ENCODE results near the gene DNMBP. TPM values are rescaled to one million over a fixed set of nuclear protein-coding genes. Genes with fewer than 3 reads are reported as not detected.

Gene DNMBP
- total and polyA plus RNA-seq, 2 experiments from 2014 or later: 13.4 to 31.2 TPM

DNA sequence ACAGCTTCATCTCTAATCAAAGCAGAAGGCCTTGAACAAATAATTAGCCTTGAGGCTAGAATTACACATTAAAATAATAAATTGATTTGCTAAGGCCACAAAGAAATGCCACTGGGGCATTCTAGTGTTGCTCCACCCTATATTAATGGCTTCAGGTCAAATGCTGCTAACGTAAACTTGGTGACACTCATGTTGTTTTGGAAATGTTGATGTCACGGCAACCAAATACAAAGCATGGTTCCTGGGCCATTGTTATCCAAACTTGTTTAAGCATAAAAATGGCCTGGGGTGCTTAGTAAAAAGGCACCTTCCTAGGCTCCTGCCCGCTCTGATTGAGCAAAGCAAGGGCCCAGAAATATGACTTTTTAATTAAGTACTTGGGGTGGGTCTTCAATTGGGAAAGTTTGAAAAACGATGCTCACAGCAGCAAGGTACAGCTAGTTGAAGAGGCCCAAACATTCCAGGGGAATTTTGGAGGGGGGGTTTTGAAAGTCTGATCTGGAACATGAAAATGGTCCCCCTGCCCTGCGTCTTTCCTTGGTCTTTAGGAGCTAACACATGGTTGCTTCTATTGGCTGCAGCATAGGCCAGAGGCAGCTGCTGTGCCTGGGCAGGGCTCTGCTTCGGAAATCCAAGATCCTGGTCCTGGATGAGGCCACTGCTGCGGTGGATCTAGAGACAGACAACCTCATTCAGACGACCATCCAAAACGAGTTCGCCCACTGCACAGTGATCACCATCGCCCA is 159.6 kb downstream of the DNMBP start:
- peak overlapping the region; percentile 79 for H3K27ac Mint-ChIP-seq
- Histone ChIP-seq H3K4me3 (0 out of 2 replicates have a peak overlapping the region, but pooled peaks have one; percentile 1), H4K20me1 (replicated peaks; ENCODE audit: insufficient read depth) (no peaks in the 10 kb centered on the region), H3K9me2 (ENCODE audit: insufficient read depth) (no peaks in the 10 kb centered on the region), H3K4me2 (peak overlapping the region; percentile 66), H3K27ac (ENCODE audit: low read depth) (peak overlapping the region; percentile 74), H3K79me2 (replicated peaks; ENCODE audit: insufficient read depth) (no peaks in the 10 kb centered on the region), H3F3A (replicated peaks; ENCODE audit: low read depth) (peaks cover 4% of the 10 kb centered on the region; the same call in 1 of the 2 replicates), H2AFZ (peak overlapping the region; percentile 12; the same call in 1 of the 2 replicates), H3K27me3 (ENCODE audit: insufficient read depth) (no peaks in the 10 kb centered on the region), H3K4me1 (ENCODE audit: insufficient read depth) (peaks cover 50% of the 10 kb centered on the region), H3K36me3 (ENCODE audit: insufficient read depth) (no peaks in the 10 kb centered on the region)
- H3K27me3 Mint-ChIP-seq (ENCODE audit: insufficient read depth, low read depth, poor library complexity): peaks cover 8% of the 10 kb centered on the region
- DNase-seq (ENCODE audit: low spot score): peak; percentile 93
- H3K9me3 Mint-ChIP-seq: no peaks in the 10 kb centered on the region
- TF ChIP-seq JUNB (IDR thresholded peaks at IDR 0.05; ENCODE audit: unreplicated experiment) (no peak), EZH2 (IDR thresholded peaks at IDR 0.05; ENCODE audit: low read depth, unreplicated experiment) (no peak), ZNF331 (CRISPR knock-in tag; IDR thresholded peaks at IDR 0.05; ENCODE audit: low read depth) (no peak), POLR2AphosphoS5 (IDR thresholded peaks at IDR 0.05; ENCODE audit: low read depth) (no peak), CREB1 (CRISPR knock-in tag; IDR thresholded peaks at IDR 0.05; ENCODE audit: low read depth) (no peak), ZNF114 (CRISPR knock-in tag; IDR thresholded peaks at IDR 0.05) (no peak), NANOG (IDR thresholded peaks at IDR 0.05; ENCODE audit: borderline replicate concordance) (no peak; the same call in 1 of the 2 replicates), EZH2phosphoT487 (IDR thresholded peaks at IDR 0.05; ENCODE audit: unreplicated experiment) (no peak)
- TF ChIP-seq, protein P1, sequence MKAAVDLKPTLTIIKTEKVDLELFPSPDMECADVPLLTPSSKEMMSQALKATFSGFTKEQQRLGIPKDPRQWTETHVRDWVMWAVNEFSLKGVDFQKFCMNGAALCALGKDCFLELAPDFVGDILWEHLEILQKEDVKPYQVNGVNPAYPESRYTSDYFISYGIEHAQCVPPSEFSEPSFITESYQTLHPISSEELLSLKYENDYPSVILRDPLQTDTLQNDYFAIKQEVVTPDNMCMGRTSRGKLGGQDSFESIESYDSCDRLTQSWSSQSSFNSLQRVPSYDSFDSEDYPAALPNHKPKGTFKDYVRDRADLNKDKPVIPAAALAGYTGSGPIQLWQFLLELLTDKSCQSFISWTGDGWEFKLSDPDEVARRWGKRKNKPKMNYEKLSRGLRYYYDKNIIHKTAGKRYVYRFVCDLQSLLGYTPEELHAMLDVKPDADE (IDR thresholded peaks at IDR 0.05): no peak
- TF ChIP-seq, protein P2, sequence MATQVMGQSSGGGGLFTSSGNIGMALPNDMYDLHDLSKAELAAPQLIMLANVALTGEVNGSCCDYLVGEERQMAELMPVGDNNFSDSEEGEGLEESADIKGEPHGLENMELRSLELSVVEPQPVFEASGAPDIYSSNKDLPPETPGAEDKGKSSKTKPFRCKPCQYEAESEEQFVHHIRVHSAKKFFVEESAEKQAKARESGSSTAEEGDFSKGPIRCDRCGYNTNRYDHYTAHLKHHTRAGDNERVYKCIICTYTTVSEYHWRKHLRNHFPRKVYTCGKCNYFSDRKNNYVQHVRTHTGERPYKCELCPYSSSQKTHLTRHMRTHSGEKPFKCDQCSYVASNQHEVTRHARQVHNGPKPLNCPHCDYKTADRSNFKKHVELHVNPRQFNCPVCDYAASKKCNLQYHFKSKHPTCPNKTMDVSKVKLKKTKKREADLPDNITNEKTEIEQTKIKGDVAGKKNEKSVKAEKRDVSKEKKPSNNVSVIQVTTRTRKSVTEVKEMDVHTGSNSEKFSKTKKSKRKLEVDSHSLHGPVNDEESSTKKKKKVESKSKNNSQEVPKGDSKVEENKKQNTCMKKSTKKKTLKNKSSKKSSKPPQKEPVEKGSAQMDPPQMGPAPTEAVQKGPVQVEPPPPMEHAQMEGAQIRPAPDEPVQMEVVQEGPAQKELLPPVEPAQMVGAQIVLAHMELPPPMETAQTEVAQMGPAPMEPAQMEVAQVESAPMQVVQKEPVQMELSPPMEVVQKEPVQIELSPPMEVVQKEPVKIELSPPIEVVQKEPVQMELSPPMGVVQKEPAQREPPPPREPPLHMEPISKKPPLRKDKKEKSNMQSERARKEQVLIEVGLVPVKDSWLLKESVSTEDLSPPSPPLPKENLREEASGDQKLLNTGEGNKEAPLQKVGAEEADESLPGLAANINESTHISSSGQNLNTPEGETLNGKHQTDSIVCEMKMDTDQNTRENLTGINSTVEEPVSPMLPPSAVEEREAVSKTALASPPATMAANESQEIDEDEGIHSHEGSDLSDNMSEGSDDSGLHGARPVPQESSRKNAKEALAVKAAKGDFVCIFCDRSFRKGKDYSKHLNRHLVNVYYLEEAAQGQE (IDR thresholded peaks at IDR 0.05; ENCODE audit: unreplicated experiment): no peak
- TF ChIP-seq, protein P3, sequence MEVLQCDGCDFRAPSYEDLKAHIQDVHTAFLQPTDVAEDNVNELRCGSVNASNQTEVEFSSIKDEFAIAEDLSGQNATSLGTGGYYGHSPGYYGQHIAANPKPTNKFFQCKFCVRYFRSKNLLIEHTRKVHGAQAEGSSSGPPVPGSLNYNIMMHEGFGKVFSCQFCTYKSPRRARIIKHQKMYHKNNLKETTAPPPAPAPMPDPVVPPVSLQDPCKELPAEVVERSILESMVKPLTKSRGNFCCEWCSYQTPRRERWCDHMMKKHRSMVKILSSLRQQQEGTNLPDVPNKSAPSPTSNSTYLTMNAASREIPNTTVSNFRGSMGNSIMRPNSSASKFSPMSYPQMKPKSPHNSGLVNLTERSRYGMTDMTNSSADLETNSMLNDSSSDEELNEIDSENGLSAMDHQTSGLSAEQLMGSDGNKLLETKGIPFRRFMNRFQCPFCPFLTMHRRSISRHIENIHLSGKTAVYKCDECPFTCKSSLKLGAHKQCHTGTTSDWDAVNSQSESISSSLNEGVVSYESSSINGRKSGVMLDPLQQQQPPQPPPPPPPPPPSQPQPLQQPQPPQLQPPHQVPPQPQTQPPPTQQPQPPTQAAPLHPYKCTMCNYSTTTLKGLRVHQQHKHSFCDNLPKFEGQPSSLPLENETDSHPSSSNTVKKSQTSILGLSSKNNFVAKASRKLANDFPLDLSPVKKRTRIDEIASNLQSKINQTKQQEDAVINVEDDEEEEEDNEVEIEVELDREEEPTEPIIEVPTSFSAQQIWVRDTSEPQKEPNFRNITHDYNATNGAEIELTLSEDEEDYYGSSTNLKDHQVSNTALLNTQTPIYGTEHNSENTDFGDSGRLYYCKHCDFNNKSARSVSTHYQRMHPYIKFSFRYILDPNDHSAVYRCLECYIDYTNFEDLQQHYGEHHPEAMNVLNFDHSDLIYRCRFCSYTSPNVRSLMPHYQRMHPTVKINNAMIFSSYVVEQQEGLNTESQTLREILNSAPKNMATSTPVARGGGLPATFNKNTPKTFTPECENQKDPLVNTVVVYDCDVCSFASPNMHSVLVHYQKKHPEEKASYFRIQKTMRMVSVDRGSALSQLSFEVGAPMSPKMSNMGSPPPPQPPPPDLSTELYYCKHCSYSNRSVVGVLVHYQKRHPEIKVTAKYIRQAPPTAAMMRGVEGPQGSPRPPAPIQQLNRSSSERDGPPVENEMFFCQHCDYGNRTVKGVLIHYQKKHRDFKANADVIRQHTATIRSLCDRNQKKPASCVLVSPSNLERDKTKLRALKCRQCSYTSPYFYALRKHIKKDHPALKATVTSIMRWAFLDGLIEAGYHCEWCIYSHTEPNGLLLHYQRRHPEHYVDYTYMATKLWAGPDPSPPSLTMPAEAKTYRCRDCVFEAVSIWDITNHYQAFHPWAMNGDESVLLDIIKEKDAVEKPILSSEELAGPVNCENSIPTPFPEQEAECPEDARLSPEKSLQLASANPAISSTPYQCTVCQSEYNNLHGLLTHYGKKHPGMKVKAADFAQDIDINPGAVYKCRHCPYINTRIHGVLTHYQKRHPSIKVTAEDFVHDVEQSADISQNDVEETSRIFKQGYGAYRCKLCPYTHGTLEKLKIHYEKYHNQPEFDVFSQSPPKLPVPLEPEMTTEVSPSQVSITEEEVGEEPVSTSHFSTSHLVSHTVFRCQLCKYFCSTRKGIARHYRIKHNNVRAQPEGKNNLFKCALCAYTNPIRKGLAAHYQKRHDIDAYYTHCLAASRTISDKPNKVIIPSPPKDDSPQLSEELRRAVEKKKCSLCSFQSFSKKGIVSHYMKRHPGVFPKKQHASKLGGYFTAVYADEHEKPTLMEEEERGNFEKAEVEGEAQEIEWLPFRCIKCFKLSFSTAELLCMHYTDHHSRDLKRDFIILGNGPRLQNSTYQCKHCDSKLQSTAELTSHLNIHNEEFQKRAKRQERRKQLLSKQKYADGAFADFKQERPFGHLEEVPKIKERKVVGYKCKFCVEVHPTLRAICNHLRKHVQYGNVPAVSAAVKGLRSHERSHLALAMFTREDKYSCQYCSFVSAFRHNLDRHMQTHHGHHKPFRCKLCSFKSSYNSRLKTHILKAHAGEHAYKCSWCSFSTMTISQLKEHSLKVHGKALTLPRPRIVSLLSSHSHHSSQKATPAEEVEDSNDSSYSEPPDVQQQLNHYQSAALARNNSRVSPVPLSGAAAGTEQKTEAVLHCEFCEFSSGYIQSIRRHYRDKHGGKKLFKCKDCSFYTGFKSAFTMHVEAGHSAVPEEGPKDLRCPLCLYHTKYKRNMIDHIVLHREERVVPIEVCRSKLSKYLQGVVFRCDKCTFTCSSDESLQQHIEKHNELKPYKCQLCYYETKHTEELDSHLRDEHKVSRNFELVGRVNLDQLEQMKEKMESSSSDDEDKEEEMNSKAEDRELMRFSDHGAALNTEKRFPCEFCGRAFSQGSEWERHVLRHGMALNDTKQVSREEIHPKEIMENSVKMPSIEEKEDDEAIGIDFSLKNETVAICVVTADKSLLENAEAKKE (CRISPR knock-in tag; IDR thresholded peaks at IDR 0.05): no peak
- TF ChIP-seq, protein P4, sequence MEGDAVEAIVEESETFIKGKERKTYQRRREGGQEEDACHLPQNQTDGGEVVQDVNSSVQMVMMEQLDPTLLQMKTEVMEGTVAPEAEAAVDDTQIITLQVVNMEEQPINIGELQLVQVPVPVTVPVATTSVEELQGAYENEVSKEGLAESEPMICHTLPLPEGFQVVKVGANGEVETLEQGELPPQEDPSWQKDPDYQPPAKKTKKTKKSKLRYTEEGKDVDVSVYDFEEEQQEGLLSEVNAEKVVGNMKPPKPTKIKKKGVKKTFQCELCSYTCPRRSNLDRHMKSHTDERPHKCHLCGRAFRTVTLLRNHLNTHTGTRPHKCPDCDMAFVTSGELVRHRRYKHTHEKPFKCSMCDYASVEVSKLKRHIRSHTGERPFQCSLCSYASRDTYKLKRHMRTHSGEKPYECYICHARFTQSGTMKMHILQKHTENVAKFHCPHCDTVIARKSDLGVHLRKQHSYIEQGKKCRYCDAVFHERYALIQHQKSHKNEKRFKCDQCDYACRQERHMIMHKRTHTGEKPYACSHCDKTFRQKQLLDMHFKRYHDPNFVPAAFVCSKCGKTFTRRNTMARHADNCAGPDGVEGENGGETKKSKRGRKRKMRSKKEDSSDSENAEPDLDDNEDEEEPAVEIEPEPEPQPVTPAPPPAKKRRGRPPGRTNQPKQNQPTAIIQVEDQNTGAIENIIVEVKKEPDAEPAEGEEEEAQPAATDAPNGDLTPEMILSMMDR (conservative IDR thresholded peaks at IDR 0.05; ENCODE audit: low read depth in 2 of 2): no peak
- H3K36me3 Mint-ChIP-seq (ENCODE audit: low read depth): no peaks in the 10 kb centered on the region
- peak; percentile 33 for ATAC-seq
- peak overlapping the region; percentile 42 for H3K4me3 Mint-ChIP-seq
- peaks cover 61% of the 10 kb centered on the region for H3K4me1 Mint-ChIP-seq

All from GM23338 (cell line).